HS-5 (cell line): ENCODE measurements around the gene NUCB2.

Source experiments
- DNase-seq: peaks from one replicate; pipeline ENCODE4 v3.0.0-alpha.2; 2012; ENCODE audit warnings: low read depth

Gene NUCB2

GRCh38 chr11:17333799-17334586 lies 57.5 kb downstream of the NUCB2 start:
- no peak for DNase-seq

GRCh38 chr11:17343257-17343656 lies 66.7 kb downstream of the NUCB2 start:
- DNase-seq: no peak

- peak; percentile 56 for DNase-seq
These were observed 67.4 kb downstream of the NUCB2 start for GRCh38 chr11:17343907-17344306.

GRCh38 chr11:17347676-17348075 lies 71.1 kb downstream of the NUCB2 start:
- no peak for DNase-seq

- DNase-seq: no peak
These were observed 74.1 kb downstream of the NUCB2 start for GRCh38 chr11:17350455-17351171.

GRCh38 chr11:17351172-17351509 lies 74.6 kb downstream of the NUCB2 start:
- no peak for DNase-seq

- DNase-seq: no peak
These were observed 75.1 kb downstream of the NUCB2 start, which contains the start of gene NCR3LG1 for GRCh38 chr11:17351510-17352176. NCR3LG1 (plus strand) TSS chr11:17351800; CDS start chr11:17351970, 170 bp downstream.

GRCh38 chr11:17352950-17353820 lies 76.6 kb downstream of the NUCB2 start:
- DNase-seq: no peak

GRCh38 chr11:17353821-17354600 lies 77.5 kb downstream of the NUCB2 start:
- DNase-seq: no peak

GRCh38 chr11:17354601-17354991 lies 78.1 kb downstream of the NUCB2 start:
- DNase-seq: no peak

GRCh38 chr11:17366495-17366894 lies 90.0 kb downstream of the NUCB2 start:
- DNase-seq: no peak

GRCh38 chr11:17368551-17368950 lies 92.0 kb downstream of the NUCB2 start:
- DNase-seq: no peak

GRCh38 chr11:17369094-17369493 lies 92.6 kb downstream of the NUCB2 start:
- DNase-seq: no peak

GRCh38 chr11:17369684-17370243 lies 93.2 kb downstream of the NUCB2 start:
- no peak for DNase-seq

- DNase-seq: no peak
These were observed 95.1 kb downstream of the NUCB2 start for GRCh38 chr11:17371614-17372013.

- no peak for DNase-seq
These were observed 99.0 kb downstream of the NUCB2 start for GRCh38 chr11:17375547-17375946.

- DNase-seq: no peak
These were observed 100.0 kb downstream of the NUCB2 start for GRCh38 chr11:17376493-17376892.

GRCh38 chr11:17378655-17379054 lies 102.1 kb downstream of the NUCB2 start:
- DNase-seq: no peak

GRCh38 chr11:17379383-17380180 lies 103.0 kb downstream of the NUCB2 start:
- no peak for DNase-seq

GRCh38 chr11:17381156-17381555 lies 104.6 kb downstream of the NUCB2 start:
- DNase-seq: no peak
